Endothelial cell (in vitro differentiated cells): ENCODE data around the gene NPDC1. TPM values are rescaled to one million over a fixed set of nuclear protein-coding genes. Genes with fewer than 3 reads are reported as not detected.

Source experiments
- DNase-seq: peaks from one replicate; pipeline ENCODE4 v3.0.0; 2021; ENCODE audit warnings: low spot score
- H3K27ac Mint-ChIP-seq: one replicate; pipeline ENCODE4 v1.8.0; 2021; ENCODE audit warnings: mixed read lengths, inconsistent platforms; ENCODE audit not compliant: unreplicated experiment
- H3K27me3 Mint-ChIP-seq: one replicate; pipeline ENCODE4 v1.8.0; 2021; ENCODE audit warnings: mild to moderate bottlenecking, moderate library complexity, mixed read lengths, inconsistent platforms; ENCODE audit not compliant: unreplicated experiment
- H3K36me3 Mint-ChIP-seq: one replicate; pipeline ENCODE4 v1.8.0; 2021; ENCODE audit warnings: mild to moderate bottlenecking, low read depth, mixed read lengths, inconsistent platforms; ENCODE audit not compliant: unreplicated experiment
- H3K4me1 Mint-ChIP-seq: one replicate; pipeline ENCODE4 v1.8.0; 2021; ENCODE audit warnings: mild to moderate bottlenecking, mixed read lengths, inconsistent platforms; ENCODE audit not compliant: unreplicated experiment
- H3K4me3 Mint-ChIP-seq: one replicate; pipeline ENCODE4 v1.8.0; 2021; ENCODE audit warnings: mild to moderate bottlenecking, mixed read lengths, inconsistent platforms; ENCODE audit not compliant: unreplicated experiment
- H3K9me3 Mint-ChIP-seq: one replicate; pipeline ENCODE4 v1.8.0; 2021; ENCODE audit warnings: mixed read lengths, inconsistent platforms; ENCODE audit not compliant: unreplicated experiment
- total RNA-seq: library from RNA; stranded (reverse); fragmentation: NEBNext Ultra II Directional; extraction: Animal tissue kit (Norgen Biotek cat#: 25700); gene quantifications from one replicate; pipeline ENCODE4 v1.2.1, GENCODE V29; 2021; ENCODE audit not compliant: unreplicated experiment
- TF ChIP-seq, protein P1 (sequence below): fragments of 200-600 bp; sonication (generic); IDR thresholded peaks from one replicate; pipeline ENCODE4 v1.5.0; 2021; ENCODE audit warnings: antibody characterized with exemption; ENCODE audit not compliant: unreplicated experiment

Gene NPDC1
- total RNA-seq, 1 donor from 2014 or later: 116 TPM

- Mint-ChIP-seq H3K4me1 (peaks cover 4% of the 10 kb centered on the region), H3K4me3 (no peak overlapping the region), H3K27me3 (peaks cover 3% of the 10 kb centered on the region), H3K9me3 (no peaks in the 10 kb centered on the region), H3K36me3 (no peaks in the 10 kb centered on the region), H3K27ac (no peak overlapping the region)
- DNase-seq: no peak
- TF ChIP-seq, protein P1, sequence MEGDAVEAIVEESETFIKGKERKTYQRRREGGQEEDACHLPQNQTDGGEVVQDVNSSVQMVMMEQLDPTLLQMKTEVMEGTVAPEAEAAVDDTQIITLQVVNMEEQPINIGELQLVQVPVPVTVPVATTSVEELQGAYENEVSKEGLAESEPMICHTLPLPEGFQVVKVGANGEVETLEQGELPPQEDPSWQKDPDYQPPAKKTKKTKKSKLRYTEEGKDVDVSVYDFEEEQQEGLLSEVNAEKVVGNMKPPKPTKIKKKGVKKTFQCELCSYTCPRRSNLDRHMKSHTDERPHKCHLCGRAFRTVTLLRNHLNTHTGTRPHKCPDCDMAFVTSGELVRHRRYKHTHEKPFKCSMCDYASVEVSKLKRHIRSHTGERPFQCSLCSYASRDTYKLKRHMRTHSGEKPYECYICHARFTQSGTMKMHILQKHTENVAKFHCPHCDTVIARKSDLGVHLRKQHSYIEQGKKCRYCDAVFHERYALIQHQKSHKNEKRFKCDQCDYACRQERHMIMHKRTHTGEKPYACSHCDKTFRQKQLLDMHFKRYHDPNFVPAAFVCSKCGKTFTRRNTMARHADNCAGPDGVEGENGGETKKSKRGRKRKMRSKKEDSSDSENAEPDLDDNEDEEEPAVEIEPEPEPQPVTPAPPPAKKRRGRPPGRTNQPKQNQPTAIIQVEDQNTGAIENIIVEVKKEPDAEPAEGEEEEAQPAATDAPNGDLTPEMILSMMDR: no peak
Measured at GRCh38 chr9:137042751-137043727, 2.9 kb downstream of the NPDC1 start.

GRCh38 chr9:137041124-137041523 is 4.9 kb downstream of the NPDC1 start:
- TF ChIP-seq, protein P1: no peak
- Mint-ChIP-seq H3K36me3 (peaks cover 4% of the 10 kb centered on the region), H3K27me3 (peaks cover 3% of the 10 kb centered on the region), H3K4me3 (no peak overlapping the region), H3K9me3 (no peaks in the 10 kb centered on the region), H3K4me1 (peaks cover 4% of the 10 kb centered on the region), H3K27ac (no peak overlapping the region)
- peak; percentile 52 for DNase-seq

- Mint-ChIP-seq H3K9me3 (no peaks in the 10 kb centered on the region), H3K4me3 (no peak overlapping the region), H3K36me3 (peaks cover 4% of the 10 kb centered on the region), H3K27me3 (peaks cover 3% of the 10 kb centered on the region), H3K4me1 (peaks cover 4% of the 10 kb centered on the region), H3K27ac (no peak overlapping the region)
- TF ChIP-seq, protein P1: no peak
- no peak for DNase-seq
Measured at GRCh38 chr9:137040568-137040967, 5.4 kb downstream of the NPDC1 start.

GRCh38 chr9:137039611-137040366 is 6.2 kb downstream of the NPDC1 start:
- TF ChIP-seq, protein P1: no peak
- H3K27me3 Mint-ChIP-seq: peaks cover 3% of the 10 kb centered on the region
- H3K4me1 Mint-ChIP-seq: peaks cover 2% of the 10 kb centered on the region
- no peak for DNase-seq
- H3K27ac Mint-ChIP-seq: no peak overlapping the region
- peaks cover 4% of the 10 kb centered on the region for H3K36me3 Mint-ChIP-seq
- H3K4me3 Mint-ChIP-seq: no peak overlapping the region
- no peaks in the 10 kb centered on the region for H3K9me3 Mint-ChIP-seq
